ENCODE measurements around the gene WIPF1.

The WIPF1 gene

DNA sequence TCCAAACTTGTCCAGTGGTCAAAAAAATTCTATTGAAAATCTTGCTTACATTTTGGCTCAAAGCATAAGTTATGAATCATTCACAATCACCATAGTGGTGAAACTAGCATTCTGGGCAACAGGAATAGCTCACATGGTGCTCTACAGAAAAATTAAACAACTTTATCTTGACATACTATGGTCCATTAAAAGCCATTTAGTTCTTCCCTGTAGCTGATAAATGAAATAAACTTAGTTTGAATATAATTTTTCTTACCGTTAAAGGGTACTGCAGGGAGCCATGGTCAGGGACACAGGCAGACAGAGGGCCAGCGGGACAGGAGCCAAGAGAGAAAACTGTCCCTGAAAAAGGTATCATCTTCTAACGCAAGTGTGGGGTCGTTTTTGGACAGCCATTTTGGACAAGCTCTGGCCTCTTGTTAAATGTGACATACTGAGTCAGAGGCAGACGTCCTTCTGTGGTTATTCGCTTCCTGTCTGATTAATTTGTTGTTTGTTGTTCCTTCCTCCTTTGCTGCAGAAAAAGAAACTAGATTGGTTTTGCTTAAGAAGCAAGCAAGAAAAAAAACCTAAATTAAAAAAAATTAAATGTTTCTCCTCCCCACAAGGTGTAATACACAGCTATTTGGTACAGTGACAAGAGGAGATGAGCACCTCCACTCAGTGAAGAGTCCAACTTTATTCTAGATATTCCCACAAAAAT is at the start of gene WIPF1:
WIPF1 (minus strand) TSS at position 460 of the 703 bp plus-strand sequence. CDS start 12,231 bp downstream, outside the sequence.
- Histone ChIP-seq H3K9ac (ENCODE audit: low read depth, low read length) (no peak within 1 kb of the TSS), H3K36me3 (ENCODE audit: insufficient read depth, low read depth, low read length) (no peaks in the 10 kb centered on the region), H3K9me3 (ENCODE audit: insufficient read depth, low read depth, low read length) (peaks cover 7% of the 10 kb centered on the region; the same call in 1 of the 2 replicates), H3K27me3 (ENCODE audit: insufficient read depth, low read length) (no peaks in the 10 kb centered on the region), H3K4me3 (ENCODE audit: low read length) (no peak within 1 kb of the TSS), H3K4me1 (ENCODE audit: insufficient read depth, low read length) (peaks cover 11% of the 10 kb centered on the region), H3K27ac (ENCODE audit: low read length) (no peak within 1 kb of the TSS)

- Histone ChIP-seq H3K4me3 (ENCODE audit: low read length) (no peak overlapping the region), H3K27me3 (ENCODE audit: insufficient read depth, low read length) (no peaks in the 10 kb centered on the region), H3K9me3 (ENCODE audit: insufficient read depth, low read depth, low read length) (no peaks in the 10 kb centered on the region), H3K4me1 (ENCODE audit: insufficient read depth, low read length) (no peaks in the 10 kb centered on the region), H3K9ac (ENCODE audit: low read depth, low read length) (no peak overlapping the region), H3K36me3 (ENCODE audit: insufficient read depth, low read depth, low read length) (no peaks in the 10 kb centered on the region), H3K27ac (ENCODE audit: low read length) (no peak overlapping the region)
Observed at GRCh38 chr2:174645296-174645695, 47.7 kb upstream of the WIPF1 start.

DNA sequence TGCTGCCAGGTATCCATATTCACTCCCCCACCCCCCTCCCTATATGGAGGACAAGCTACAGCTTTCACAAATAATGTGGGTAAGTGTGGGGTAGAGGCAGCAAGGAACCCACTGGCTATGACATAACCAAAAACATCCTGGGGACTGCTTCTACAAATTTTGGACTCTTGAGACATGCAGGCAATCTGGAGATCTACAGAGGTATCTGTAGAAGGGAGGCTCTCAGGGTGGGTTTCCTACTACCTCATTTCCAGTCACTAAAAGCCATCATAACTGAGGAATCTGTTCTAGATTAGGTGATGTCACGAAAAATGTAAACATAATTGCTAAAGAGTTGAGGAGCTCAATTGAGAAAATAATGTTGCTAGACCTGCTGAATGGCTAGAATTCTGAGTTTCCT is 46.8 kb upstream of the WIPF1 start:
- H3K27ac ChIP-seq (ENCODE audit: low read length): no peak overlapping the region
- no peak overlapping the region for H3K4me3 ChIP-seq (ENCODE audit: low read length)
- H3K36me3 ChIP-seq (ENCODE audit: insufficient read depth, low read depth, low read length): no peaks in the 10 kb centered on the region
- H3K27me3 ChIP-seq (ENCODE audit: insufficient read depth, low read length): no peaks in the 10 kb centered on the region
- no peaks in the 10 kb centered on the region for H3K9me3 ChIP-seq (ENCODE audit: insufficient read depth, low read depth, low read length)
- no peaks in the 10 kb centered on the region for H3K4me1 ChIP-seq (ENCODE audit: insufficient read depth, low read length)
- no peak overlapping the region for H3K9ac ChIP-seq (ENCODE audit: low read depth, low read length)

- Histone ChIP-seq H3K27me3 (ENCODE audit: insufficient read depth, low read length) (no peaks in the 10 kb centered on the region), H3K27ac (ENCODE audit: low read length) (no peak overlapping the region), H3K9me3 (ENCODE audit: insufficient read depth, low read depth, low read length) (no peaks in the 10 kb centered on the region), H3K4me1 (ENCODE audit: insufficient read depth, low read length) (no peaks in the 10 kb centered on the region), H3K9ac (ENCODE audit: low read depth, low read length) (no peak overlapping the region), H3K4me3 (ENCODE audit: low read length) (no peak overlapping the region), H3K36me3 (ENCODE audit: insufficient read depth, low read depth, low read length) (no peaks in the 10 kb centered on the region)
Observed at GRCh38 chr2:174643356-174643755, 45.8 kb upstream of the WIPF1 start.

GRCh38 chr2:174641168-174641567 is 43.6 kb upstream of the WIPF1 start:
- Histone ChIP-seq H3K36me3 (ENCODE audit: insufficient read depth, low read depth, low read length) (no peaks in the 10 kb centered on the region), H3K27me3 (ENCODE audit: insufficient read depth, low read length) (no peaks in the 10 kb centered on the region), H3K9ac (ENCODE audit: low read depth, low read length) (no peak overlapping the region), H3K27ac (ENCODE audit: low read length) (no peak overlapping the region), H3K4me1 (ENCODE audit: insufficient read depth, low read length) (no peaks in the 10 kb centered on the region), H3K9me3 (ENCODE audit: insufficient read depth, low read depth, low read length) (no peaks in the 10 kb centered on the region), H3K4me3 (ENCODE audit: low read length) (no peak overlapping the region)

- no peak overlapping the region for H3K27ac ChIP-seq (ENCODE audit: low read length)
- H3K4me3 ChIP-seq (ENCODE audit: low read length): no peak overlapping the region
- no peaks in the 10 kb centered on the region for H3K4me1 ChIP-seq (ENCODE audit: insufficient read depth, low read length)
- H3K36me3 ChIP-seq (ENCODE audit: insufficient read depth, low read depth, low read length): no peaks in the 10 kb centered on the region
- no peak overlapping the region for H3K9ac ChIP-seq (ENCODE audit: low read depth, low read length)
- no peaks in the 10 kb centered on the region for H3K9me3 ChIP-seq (ENCODE audit: insufficient read depth, low read depth, low read length)
- H3K27me3 ChIP-seq (ENCODE audit: insufficient read depth, low read length): no peaks in the 10 kb centered on the region
Observed at GRCh38 chr2:174636987-174637386, 39.4 kb upstream of the WIPF1 start.

DNA sequence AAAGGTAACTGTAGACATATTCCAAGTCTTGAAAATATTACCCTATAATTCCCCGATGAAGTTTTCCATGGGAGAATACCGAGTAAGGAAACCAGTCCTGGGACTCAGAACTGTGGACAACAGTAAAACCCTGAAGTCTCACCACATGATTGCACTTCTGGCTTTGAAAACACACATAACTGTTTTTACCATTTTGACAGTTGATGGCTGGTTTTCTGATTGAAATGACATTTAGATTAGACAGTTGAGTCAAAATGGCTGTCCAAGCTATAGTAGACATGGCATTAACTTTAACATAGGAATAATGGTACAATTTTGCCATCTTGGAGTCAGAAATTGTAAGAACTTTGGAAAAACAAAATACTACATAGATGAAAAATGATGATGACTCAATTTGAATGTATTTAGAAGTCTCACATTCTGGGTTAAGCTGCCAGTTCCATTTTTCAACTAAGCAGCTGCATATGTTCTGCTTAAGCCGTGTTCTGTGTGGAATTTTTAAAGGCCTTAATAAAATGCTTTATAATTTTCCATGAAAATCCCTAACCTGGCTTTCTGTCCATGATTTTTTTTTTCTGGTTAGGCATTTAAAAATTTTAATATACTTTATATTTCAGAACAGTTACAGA is 38.3 kb upstream of the WIPF1 start:
- no peaks in the 10 kb centered on the region for H3K27me3 ChIP-seq (ENCODE audit: insufficient read depth, low read length)
- no peak overlapping the region for H3K9ac ChIP-seq (ENCODE audit: low read depth, low read length)
- no peak overlapping the region for H3K27ac ChIP-seq (ENCODE audit: low read length)
- no peak overlapping the region for H3K4me3 ChIP-seq (ENCODE audit: low read length)
- no peaks in the 10 kb centered on the region for H3K36me3 ChIP-seq (ENCODE audit: insufficient read depth, low read depth, low read length)
- no peaks in the 10 kb centered on the region for H3K4me1 ChIP-seq (ENCODE audit: insufficient read depth, low read length)
- no peaks in the 10 kb centered on the region for H3K9me3 ChIP-seq (ENCODE audit: insufficient read depth, low read depth, low read length)

DNA sequence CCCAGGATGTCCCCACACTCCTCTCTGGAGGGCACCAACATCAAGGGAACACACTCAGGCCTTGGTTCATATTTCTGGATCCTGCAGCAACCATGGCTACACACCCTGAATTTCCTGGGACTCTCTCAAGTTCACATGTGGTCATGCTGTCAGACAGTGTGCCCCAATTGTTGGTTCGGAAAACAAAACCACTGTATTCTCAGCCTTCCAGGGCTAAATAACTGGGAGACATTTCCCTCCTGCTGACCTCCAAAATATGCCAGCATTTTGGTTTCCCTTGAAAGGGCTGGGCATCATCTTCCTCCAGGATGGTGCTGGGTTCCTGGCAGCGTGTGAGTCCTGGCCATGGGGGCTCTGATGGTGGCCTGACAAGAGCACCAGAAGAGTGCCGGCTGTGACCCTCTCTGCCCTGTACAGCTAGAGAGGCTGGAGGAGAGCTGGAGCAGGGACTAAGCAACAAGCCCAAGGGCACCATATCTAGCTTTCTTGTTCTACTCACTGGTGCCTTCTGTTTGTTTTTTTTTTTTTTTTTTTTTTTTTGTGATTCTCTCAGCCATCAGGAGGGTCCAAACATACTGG is 37.5 kb upstream of the WIPF1 start:
- Histone ChIP-seq H3K27ac (ENCODE audit: low read length) (no peak overlapping the region), H3K4me1 (ENCODE audit: insufficient read depth, low read length) (no peaks in the 10 kb centered on the region), H3K36me3 (ENCODE audit: insufficient read depth, low read depth, low read length) (no peaks in the 10 kb centered on the region), H3K27me3 (ENCODE audit: insufficient read depth, low read length) (no peaks in the 10 kb centered on the region), H3K4me3 (ENCODE audit: low read length) (no peak overlapping the region), H3K9me3 (ENCODE audit: insufficient read depth, low read depth, low read length) (no peaks in the 10 kb centered on the region), H3K9ac (ENCODE audit: low read depth, low read length) (no peak overlapping the region)

GRCh38 chr2:174634130-174635014 is 36.8 kb upstream of the WIPF1 start:
- H3K36me3 ChIP-seq (ENCODE audit: insufficient read depth, low read depth, low read length): no peaks in the 10 kb centered on the region
- no peak overlapping the region for H3K27ac ChIP-seq (ENCODE audit: low read length)
- no peak overlapping the region for H3K4me3 ChIP-seq (ENCODE audit: low read length)
- no peaks in the 10 kb centered on the region for H3K27me3 ChIP-seq (ENCODE audit: insufficient read depth, low read length)
- no peak overlapping the region for H3K9ac ChIP-seq (ENCODE audit: low read depth, low read length)
- H3K9me3 ChIP-seq (ENCODE audit: insufficient read depth, low read depth, low read length): no peaks in the 10 kb centered on the region
- no peaks in the 10 kb centered on the region for H3K4me1 ChIP-seq (ENCODE audit: insufficient read depth, low read length)

- Histone ChIP-seq H3K4me1 (ENCODE audit: insufficient read depth, low read length) (no peaks in the 10 kb centered on the region), H3K27ac (ENCODE audit: low read length) (no peak overlapping the region), H3K27me3 (ENCODE audit: insufficient read depth, low read length) (no peaks in the 10 kb centered on the region), H3K36me3 (ENCODE audit: insufficient read depth, low read depth, low read length) (no peaks in the 10 kb centered on the region), H3K9me3 (ENCODE audit: insufficient read depth, low read depth, low read length) (no peaks in the 10 kb centered on the region), H3K9ac (ENCODE audit: low read depth, low read length) (no peak overlapping the region), H3K4me3 (ENCODE audit: low read length) (no peak overlapping the region)
Observed at GRCh38 chr2:174633623-174633930, 36.0 kb upstream of the WIPF1 start.

- H3K27ac ChIP-seq (ENCODE audit: low read length): no peak overlapping the region
- H3K27me3 ChIP-seq (ENCODE audit: insufficient read depth, low read length): no peaks in the 10 kb centered on the region
- H3K9ac ChIP-seq (ENCODE audit: low read depth, low read length): no peak overlapping the region
- H3K4me1 ChIP-seq (ENCODE audit: insufficient read depth, low read length): no peaks in the 10 kb centered on the region
- no peak overlapping the region for H3K4me3 ChIP-seq (ENCODE audit: low read length)
- no peaks in the 10 kb centered on the region for H3K9me3 ChIP-seq (ENCODE audit: insufficient read depth, low read depth, low read length)
- H3K36me3 ChIP-seq (ENCODE audit: insufficient read depth, low read depth, low read length): no peaks in the 10 kb centered on the region
Observed at GRCh38 chr2:174632841-174633622, 35.4 kb upstream of the WIPF1 start.
